Ascending aorta (tissue), 2 donors: ENCODE data around the gene HCN3. TPM values are rescaled to one million over a fixed set of nuclear protein-coding genes. Genes with fewer than 3 reads are reported as not detected.

ENCODE experiments used
- DNase-seq, 2 donors: peaks; one replicate each; pipeline ENCODE4 v3.0.0-alpha.2; 2019; ENCODE audit warnings: low spot score in 2 of 2
- H3K27ac ChIP-seq, 2 donors: fragments of 200-600 bp; sonication (generic); one replicate each; pipeline ENCODE4 v1.5.1; 2016 to 2017; ENCODE audit warnings: mild to moderate bottlenecking in 1 of 2
- H3K27me3 ChIP-seq: fragments of 200-600 bp; sonication (generic); one replicate; pipeline ENCODE4 v1.5.1; 2017
- H3K36me3 ChIP-seq, 2 donors: fragments of 200-600 bp; sonication (generic); one replicate each; pipeline ENCODE4 v1.5.1; 2016
- H3K4me1 ChIP-seq, 2 donors: fragments of 200-600 bp; sonication (generic); one replicate each; pipeline ENCODE4 v1.5.1; 2016 to 2017; ENCODE audit warnings: mild to moderate bottlenecking in 1 of 2
- H3K4me3 ChIP-seq, 2 donors: fragments of 200-600 bp; sonication (generic); one replicate each; pipeline ENCODE4 v1.5.1; 2016 to 2017; ENCODE audit warnings: mild to moderate bottlenecking in 1 of 2
- H3K9me3 ChIP-seq, 2 donors: fragments of 200-600 bp; sonication (generic); one replicate each; pipeline ENCODE4 v1.5.1; 2016
- CTCF ChIP-seq, 3 experiments: fragments of 200-600 bp in 2 of 3; fragments of 450-650 bp in 1 of 3; sonication (generic) in 2 of 3; IDR thresholded peaks; one replicate each; pipeline ENCODE4 v1.5.1; 2016 to 2019; ENCODE audit warnings: antibody characterized with exemption in 3 of 3, mild to moderate bottlenecking in 1 of 3, moderate library complexity in 1 of 3
- intact Hi-C: fragments of 100-400 bp; cut with DNase I; formaldehyde crosslinking; loops from one replicate; pipeline ENCODE4 v1.15.1; 2023
- total RNA-seq: library from RNA; depleted of rRNA; stranded (reverse); fragments of >200 nt; gene quantifications from one replicate; pipeline ENCODE4 v1.1.0, GENCODE V29; 2016

Gene HCN3
- total RNA-seq, 1 donor from 2014 or later = 2.6 TPM

- no peak for TF ChIP-seq CTCF (IDR thresholded peaks at IDR 0.05)
- no peaks in the 10 kb centered on the region for H3K27me3 ChIP-seq
- peak overlapping the region; percentile 64 to 80 for H3K4me3 ChIP-seq
- H3K9me3 ChIP-seq = no peaks in the 10 kb centered on the region
- DNase-seq = peak in 1 of 2 donors; percentile 81
- peak overlapping the region in 1 of 2 donors; percentile 64 for H3K27ac ChIP-seq
- H3K36me3 ChIP-seq = no peaks in the 10 kb centered on the region
- H3K4me1 ChIP-seq = peaks cover 5 to 13% of the 10 kb centered on the region in 2 donors
- intact Hi-C loops = loop anchor here (1.0 to 10.0 kb wide), 6 partner anchors 23 to 467 kb away; partner anchors contain the start of genes ENTREP3 and FDPS
Observed at GRCh38 chr1:155277902-155278688, 832 bp downstream of the HCN3 start.

GRCh38 chr1:155278689-155279160 is 1.5 kb downstream of the HCN3 start:
- no peak overlapping the region for H3K4me3 ChIP-seq
- H3K27ac ChIP-seq = no peak overlapping the region

GRCh38 chr1:155279268-155279667 is 2.0 kb downstream of the HCN3 start:
- Histone ChIP-seq H3K36me3 (no peaks in the 10 kb centered on the region), H3K4me1 (peaks cover 5 to 10% of the 10 kb centered on the region in 2 donors), H3K9me3 (no peaks in the 10 kb centered on the region), H3K27me3 (no peaks in the 10 kb centered on the region), H3K27ac (no peak overlapping the region), H3K4me3 (no peak overlapping the region)
- TF ChIP-seq CTCF (IDR thresholded peaks at IDR 0.05) = no peak
- intact Hi-C loops = loop anchor here (5.0 to 10.0 kb wide), 2 partner anchors 226 to 313 kb away; no protein-coding TSS in a partner anchor
- DNase-seq = no peak

More at GRCh38 chr1:155278689-155279160, 1.5 kb downstream of the HCN3 start:
- Histone ChIP-seq H3K36me3 (no peaks in the 10 kb centered on the region), H3K27me3 (no peaks in the 10 kb centered on the region), H3K9me3 (no peaks in the 10 kb centered on the region), H3K4me1 (peaks cover 5 to 13% of the 10 kb centered on the region in 2 donors)
- intact Hi-C loops = loop anchor here (5.0 to 10.0 kb wide), 2 partner anchors 226 to 314 kb away; no protein-coding TSS in a partner anchor
- DNase-seq = no peak
- TF ChIP-seq CTCF (IDR thresholded peaks at IDR 0.05) = no peak

GRCh38 chr1:155282488-155283091 is 5.3 kb downstream of the HCN3 start:
- H3K27me3 ChIP-seq = no peaks in the 10 kb centered on the region
- no peak overlapping the region for H3K4me3 ChIP-seq
- no peak for TF ChIP-seq CTCF (IDR thresholded peaks at IDR 0.05)
- H3K9me3 ChIP-seq = no peaks in the 10 kb centered on the region
- peaks cover 0 to 3% of the 10 kb centered on the region in 2 donors for H3K4me1 ChIP-seq
- H3K27ac ChIP-seq = no peak overlapping the region
- H3K36me3 ChIP-seq = no peaks in the 10 kb centered on the region
- no peak for DNase-seq
- intact Hi-C loops = no loop called here

- Histone ChIP-seq H3K9me3 (no peaks in the 10 kb centered on the region), H3K4me3 (no peak overlapping the region), H3K36me3 (no peaks in the 10 kb centered on the region), H3K27ac (no peak overlapping the region), H3K4me1 (no peaks in the 10 kb centered on the region), H3K27me3 (no peaks in the 10 kb centered on the region)
- intact Hi-C loops = no loop called here
- no peak for TF ChIP-seq CTCF (IDR thresholded peaks at IDR 0.05)
- DNase-seq = no peak
Observed at GRCh38 chr1:155284476-155284875, 7.2 kb downstream of the HCN3 start.
